HG03558 (cell line): ENCODE measurements around the gene C15orf40.

Experiments used
- ATAC-seq: cut with Tn5 transposase; IDR thresholded peaks from one replicate; pipeline ENCODE4 v1.9.1; 2021; ENCODE audit warnings: moderate number of reproducible peaks; ENCODE audit not compliant: unreplicated experiment; ENCODE audit errors: extremely low read depth

C15orf40 gene

DNA sequence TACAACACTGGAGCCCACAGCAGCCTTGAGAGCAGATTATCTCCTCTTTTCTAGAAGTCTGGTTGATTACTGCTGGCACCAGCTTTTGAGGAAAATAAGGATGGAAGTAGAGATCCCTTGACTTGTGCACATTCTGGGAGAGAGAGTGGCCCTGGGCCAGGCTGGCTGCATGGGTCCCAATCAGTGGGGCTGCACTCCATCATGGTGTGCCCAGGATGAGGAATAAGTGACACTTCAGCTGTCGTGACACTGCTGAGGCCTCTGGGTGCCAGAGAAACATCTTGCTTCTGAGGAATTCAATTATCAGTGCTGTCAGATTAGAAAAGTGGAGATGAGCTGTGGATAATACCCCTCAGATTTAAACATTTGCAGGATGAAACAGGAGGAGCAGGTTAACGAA, 16.4 kb downstream of the C15orf40 start:
- no peak for ATAC-seq

DNA sequence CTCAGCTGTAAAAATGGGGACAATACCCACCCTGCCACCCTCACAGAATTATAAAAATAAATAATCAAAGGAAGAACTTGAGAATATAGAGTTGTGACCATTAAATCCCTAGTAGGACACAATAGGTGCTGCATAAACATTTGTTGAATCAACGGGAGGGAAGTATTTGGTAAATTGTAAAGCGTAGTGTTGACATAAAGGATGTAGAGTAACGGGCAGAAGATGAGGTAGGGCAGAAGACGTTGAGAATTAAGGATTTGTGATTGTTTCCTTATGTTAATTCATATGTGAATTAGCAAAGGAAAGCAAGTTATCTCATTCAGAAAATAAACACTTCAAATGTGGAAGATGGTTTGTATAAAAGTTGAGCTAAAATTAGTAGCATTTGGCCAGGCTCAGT, 18.3 kb downstream of the C15orf40 start:
- ATAC-seq: no peak

DNA sequence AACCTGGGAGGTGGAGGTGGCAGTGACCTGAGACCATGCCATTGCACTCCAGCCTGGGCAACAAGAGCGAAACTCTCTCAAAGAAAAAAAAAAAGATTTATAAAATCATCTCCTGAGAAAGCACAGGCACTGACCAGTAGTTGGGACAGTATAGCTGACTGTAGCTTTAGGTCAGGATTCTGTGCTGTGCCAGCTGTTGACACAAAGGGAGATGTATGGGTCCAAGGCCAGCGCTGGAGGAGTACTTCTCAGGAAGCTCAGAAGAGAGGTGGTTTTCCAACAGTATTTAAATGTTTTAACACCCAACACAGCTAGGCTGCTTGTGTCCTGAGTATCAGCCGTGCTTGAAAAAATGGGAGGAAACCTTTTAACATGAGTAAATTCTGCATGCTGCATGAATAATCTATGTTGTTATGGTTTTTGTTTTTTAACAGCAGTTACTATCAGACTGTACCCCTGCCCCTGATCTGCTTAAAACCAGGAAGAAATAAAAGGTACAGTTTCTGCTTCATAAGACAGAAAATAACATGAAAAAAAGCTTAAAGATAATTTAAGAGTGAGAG, 18.9 kb downstream of the C15orf40 start:
- no peak for ATAC-seq

DNA sequence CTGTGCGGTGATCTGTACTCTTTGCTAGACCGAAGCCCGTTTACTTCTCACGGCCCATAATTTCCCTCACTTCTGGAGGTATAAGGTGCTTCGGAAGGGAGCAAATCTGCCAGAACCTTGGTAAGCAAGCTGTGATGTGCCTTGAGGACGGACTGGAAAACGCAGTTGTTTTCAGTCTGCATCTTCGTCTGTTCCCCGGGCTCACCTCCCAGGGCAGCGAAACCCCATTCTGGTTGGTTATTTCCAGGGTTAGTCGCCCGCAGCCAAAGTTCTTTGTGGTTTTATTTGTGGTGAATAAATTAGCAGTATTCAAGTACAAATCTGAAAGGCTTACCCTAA, 25.0 kb downstream of the C15orf40 start:
- ATAC-seq: no peak

DNA sequence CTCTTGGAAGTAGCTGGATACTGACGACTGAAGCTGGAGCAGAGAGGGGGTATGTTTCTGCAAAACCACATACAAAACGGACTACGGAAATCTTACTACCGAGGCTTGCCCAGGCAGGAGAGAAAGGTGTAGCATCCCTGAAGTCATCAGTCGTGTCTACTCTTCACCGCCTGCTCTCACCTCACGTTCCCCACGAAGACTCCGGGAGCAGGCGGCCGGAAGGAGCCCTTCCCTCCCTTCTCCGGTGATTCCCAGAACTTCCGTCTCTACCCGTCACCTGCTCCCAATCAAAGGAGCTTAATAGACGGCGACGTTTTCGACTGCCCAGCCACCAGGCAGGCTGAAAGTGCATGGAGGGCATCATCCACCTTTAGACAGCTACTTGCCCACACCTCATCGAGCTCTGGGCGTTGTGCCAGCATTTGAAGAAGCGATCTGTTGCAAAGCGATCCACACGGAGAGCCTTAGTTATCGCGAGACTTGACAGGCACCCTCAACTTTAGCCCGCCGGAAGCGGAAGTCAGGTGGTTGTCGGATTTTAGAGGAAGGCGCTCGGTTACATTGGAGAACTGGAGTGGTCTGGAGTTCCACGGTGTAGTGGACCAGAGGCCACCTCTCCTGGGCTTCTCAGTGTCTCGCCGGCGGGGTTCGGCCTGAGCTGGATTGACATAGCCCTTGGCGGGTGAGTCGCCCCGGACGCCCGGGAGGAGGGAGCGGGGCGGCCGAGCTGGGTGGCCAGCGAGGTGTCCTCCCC, 25.6 kb downstream of the C15orf40 start, which contains the start of gene RAMAC:
RAMAC (plus strand) TSS at position 523 of the 754 bp plus-strand sequence. CDS start 2,809 bp downstream, outside the sequence.
- ATAC-seq: peak; percentile 95

GRCh38 chr15:82980981-82981380, 30.5 kb downstream of the C15orf40 start:
- ATAC-seq: no peak

- ATAC-seq: no peak
Observed at GRCh38 chr15:82979726-82980125, 31.7 kb downstream of the C15orf40 start.

- ATAC-seq: no peak
Observed at GRCh38 chr15:82978438-82978837, 33.0 kb downstream of the C15orf40 start.

GRCh38 chr15:82977076-82977475, 34.4 kb downstream of the C15orf40 start:
- no peak for ATAC-seq

GRCh38 chr15:82972990-82973389, 38.4 kb downstream of the C15orf40 start:
- ATAC-seq: no peak

DNA sequence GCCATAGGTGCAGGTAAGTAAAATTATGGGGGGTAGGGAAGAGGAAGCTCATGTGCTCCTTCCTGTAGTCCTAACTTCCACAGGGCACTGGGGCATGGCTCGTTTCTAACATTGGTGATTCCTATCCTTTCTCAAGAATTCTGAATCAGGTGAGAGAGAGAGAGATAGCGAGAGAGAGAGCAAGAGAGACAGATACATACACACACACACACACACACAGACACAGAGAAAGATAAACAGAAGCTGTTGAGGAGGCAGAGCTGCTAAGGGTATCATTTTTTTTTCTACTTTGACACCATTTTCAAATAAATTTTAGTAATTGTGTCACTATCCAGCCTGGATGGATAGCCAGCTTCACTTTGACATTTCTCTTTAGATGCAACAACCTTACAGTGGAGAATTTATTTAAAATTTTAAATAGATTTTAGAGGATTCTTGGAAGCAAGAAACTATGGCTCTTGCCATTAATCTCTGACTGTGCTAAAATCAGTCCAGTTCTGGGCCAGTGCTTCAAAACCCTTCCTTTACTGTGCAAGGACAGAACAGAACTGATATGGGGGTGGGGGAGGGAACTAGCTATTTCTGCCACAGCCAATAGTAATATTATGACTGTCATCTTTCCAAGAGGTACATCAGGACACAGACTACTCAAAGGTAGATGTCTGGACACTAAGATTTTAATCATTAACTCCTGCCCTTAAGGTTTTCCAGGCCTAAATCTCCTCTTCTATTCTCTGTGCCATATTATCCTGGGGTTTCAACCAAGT, 40.0 kb downstream of the C15orf40 start:
- no peak for ATAC-seq

GRCh38 chr15:82970696-82971095, 40.7 kb downstream of the C15orf40 start:
- ATAC-seq: no peak

DNA sequence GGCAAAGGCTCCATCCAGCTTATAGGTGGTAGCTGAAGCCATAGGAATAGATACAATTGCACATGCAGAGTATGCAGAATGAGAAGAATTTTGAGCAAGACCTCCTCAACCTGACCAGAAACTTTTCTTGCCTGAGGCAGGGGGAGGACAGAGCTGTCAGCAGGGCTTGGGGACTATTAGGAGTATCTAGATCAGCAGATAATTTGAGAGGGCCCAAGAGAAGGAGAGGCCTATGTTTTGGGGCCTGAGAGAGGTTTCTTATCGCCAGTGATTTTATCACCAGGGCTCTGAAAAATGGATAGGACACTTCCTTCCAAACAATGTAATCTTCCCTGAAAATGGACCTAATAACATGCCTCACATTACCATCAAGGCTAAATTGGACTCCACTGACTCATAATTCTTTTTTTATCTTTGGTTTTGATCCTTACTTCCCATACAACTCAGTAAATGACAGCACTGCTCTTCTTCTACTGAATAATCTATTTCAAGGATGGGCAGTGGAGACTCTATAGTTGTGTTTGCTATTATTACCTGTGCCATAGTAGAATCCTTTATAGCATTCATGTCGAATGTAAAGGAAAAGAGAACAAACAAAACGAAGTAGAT, 41.3 kb downstream of the C15orf40 start:
- ATAC-seq: no peak

- no peak for ATAC-seq
Observed at GRCh38 chr15:82969353-82969752, 42.1 kb downstream of the C15orf40 start.

DNA sequence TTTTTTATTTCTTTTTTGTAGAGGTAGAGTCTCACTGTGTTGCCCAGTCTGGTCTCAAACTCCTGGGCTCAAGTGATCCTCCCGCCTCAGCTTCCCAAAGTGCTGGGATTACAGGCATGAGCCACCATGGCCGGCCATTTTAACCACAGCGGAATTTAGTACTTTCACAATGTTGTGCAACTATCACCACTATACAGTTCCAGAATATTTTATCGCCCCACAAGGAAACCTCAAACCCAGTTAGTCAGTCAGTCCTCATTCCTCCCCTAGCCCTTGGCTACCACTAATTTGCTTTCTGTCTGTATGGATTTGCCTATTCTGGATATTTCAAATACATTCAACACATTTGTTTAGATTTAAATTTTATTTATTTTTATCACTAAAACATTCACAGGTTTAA, 43.4 kb downstream of the C15orf40 start:
- no peak for ATAC-seq

DNA sequence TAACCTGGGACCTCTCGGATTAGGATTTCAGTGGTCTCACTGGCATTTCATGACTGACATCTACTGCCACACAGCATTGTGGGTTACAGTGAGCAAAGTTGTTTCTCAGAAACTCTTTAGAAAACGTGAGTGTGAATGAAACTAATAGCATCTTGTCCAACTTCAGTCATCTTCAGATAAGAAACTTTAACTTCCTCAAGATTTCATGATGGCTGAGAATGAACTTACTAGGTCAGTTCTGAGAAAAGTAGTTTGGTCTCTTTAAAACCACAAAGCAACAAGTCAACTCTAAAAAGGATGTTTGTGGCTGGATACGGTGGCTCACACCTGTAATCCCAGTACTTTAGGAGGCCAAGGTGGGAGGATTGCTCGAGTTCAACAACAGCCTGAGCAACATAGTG, 44.8 kb downstream of the C15orf40 start:
- peak; percentile 78 for ATAC-seq

GRCh38 chr15:82964890-82965289, 46.5 kb downstream of the C15orf40 start:
- no peak for ATAC-seq

DNA sequence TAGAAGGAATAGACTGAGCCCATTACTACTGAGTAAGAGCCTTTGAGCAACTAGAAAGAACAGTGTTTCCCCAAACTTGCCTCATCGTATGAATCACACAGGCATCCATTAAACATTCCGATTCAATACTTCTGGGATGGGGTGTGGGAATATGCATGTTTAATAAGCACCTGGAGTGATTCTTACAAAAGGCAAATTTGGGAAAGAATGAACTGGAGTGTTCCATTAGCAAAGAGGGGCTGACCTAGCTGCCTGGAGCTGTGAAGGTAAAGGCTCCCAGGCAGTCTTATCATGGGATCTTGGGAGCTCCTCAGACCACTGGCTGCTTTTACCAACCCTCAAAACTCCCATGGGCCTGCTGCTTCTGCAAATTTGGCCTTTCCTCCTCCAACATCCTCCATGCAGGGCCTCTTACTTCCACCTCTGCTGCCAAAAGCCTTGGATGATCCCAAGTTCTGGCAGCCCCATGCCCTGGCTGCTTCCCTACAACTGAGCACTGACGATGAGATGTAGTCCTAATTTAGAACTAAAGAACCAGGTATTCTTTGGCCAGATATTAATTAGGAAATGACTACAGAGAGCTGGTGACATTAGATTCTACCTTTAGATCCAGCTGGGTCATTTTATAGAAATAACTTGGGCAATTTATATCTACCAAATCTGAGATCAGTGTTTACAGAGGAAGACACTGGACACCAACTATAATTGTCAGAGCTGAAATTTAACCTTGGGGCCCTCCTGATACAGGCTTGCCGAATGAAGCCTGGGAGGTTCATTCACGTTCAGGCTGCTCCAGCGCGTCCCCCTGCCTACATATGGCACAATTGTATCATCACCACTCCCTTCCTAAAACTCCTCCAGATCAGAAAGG, 47.7 kb downstream of the C15orf40 start:
- ATAC-seq: no peak

DNA sequence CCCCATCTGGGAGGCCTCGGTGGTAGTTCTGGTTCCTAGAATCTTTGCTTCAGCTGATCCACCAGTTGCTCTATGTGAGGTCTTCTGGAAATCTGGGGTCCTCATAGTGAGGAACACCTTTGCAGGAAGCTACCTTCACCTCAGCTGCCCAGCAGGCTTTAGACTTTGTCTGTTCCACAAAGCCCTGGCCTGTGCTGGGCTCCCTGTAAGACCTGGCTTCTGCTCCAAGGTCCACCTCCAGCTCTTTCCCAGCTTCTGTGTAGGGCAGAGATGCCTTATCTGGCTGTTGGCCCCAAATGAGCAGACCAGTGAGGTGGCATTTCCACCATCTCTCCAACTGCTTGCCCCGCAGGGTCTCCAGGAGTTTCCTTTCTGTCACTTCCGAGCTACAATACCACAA, 50.7 kb downstream of the C15orf40 start:
- ATAC-seq: no peak

DNA sequence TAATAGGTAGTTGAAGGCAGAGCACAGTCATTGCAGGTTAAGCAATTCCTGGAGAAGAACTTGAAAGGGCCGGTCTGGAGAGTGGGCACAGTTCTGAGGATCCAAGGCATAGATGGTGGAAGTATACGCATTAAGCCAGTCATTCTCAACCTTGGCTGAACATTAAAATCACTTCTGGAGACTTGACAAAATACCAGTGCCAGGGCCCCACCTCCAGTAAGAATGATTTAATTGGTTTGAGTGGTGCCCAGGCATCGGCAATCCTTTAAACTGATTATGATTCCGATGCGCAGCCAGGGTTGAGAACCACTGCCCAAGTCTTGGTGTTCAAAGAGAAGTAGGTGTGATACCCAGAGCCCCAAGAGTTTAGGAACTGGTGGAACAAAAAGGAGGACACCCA, 52.0 kb downstream of the C15orf40 start:
- ATAC-seq: no peak
